HG03521 (cell line): Measurements from ENCODE around the gene C10orf67.

Experiments used
- ATAC-seq: cut with Tn5 transposase; IDR thresholded peaks from one replicate; pipeline ENCODE4 v1.9.1; 2021; ENCODE audit warnings: mild to moderate bottlenecking, moderate library complexity; ENCODE audit not compliant: unreplicated experiment

Gene C10orf67

DNA sequence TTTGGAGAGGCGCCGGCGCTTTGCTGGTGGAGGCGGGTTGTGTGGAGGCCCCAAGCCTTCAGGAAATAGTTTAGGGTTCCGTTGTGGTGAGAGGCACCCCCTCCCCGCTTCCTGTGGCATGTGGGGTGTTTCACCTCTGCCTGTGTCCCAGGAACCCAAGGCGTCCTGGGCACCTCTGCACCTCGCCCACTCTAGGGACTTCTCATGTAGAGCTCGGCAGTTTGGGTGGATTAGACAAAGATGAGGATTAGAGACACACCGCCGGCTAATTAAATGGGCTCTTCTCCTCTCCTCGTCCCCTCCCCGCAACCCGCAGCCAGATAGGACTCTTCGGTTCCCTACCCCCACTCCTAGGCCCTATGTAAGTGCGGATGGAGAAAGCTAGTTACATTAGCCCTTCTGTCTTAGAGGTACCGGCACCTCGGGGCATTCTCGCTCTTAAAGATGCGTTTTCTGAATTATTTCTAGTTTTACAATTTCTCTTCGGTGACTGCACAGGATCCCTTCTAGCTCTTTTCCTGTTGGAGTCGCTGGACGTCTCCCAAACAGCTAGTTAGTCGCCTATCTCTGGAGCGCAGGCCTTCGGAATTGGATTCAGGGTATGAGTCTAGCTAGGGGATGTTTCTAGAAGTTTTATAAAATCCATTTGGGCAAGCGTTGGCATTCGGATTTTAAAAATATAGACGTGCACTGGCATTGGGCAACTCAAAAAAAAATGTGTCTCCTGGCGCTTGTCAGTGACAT lies 144.7 kb downstream of the C10orf67 start:
- no peak for ATAC-seq

DNA sequence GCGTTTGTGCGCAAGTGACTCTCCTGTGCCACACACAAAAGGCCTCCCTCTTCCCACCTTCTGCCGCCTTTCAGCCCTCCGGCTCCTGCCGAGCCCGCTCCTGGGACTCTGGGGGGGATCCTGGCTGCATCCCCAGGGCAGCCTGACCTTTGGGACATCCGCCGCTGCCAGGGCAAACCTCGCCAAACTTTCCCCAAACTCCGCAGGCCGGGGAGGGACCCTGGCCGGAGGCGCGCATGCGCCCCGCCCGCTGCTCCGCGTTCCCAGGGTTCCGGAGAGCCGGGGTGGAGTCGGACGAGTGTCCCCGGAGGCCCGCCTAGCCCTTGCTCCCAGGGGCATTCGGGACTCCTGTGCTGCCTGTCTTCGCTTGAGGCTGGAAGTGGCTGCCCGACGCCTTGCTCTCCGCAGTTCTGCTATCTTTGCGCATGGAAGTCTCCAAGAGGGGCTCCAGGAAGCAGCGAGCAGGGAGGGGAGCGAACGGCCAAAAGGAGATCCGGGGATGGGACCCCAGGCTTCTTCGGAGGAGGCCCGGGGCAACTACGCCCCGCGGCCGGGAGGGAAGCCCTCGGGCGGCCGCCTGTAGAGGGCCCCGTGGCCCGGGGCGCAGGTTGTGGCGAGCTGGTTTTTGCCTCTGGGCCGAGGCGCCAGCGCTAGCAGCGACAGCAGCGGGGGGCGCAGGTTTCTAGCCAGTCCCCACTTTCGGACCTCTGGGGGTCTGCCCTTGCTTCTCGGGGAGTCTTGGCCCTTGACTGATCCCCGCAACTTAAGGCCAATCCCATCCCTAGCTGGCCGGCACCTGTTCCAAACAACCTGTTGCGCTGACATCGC lies 145.4 kb downstream of the C10orf67 start:
- ATAC-seq = no peak

DNA sequence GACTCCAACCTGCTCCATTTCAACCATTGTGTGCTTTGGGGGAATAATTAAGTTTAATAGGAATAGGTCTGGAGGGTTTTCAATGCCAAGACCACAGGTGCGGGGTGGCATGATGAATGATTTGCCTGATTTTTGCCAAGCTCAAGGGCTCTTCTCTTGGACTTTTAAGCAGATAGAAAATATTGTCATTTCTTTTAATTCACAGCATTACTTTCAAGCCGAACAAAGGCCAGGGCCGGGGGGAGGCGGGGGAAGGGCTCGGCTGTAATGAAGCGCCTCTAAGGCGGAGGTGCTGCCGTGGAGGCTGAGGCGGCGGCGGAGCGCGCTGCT lies 146.0 kb downstream of the C10orf67 start:
- ATAC-seq = no peak

DNA sequence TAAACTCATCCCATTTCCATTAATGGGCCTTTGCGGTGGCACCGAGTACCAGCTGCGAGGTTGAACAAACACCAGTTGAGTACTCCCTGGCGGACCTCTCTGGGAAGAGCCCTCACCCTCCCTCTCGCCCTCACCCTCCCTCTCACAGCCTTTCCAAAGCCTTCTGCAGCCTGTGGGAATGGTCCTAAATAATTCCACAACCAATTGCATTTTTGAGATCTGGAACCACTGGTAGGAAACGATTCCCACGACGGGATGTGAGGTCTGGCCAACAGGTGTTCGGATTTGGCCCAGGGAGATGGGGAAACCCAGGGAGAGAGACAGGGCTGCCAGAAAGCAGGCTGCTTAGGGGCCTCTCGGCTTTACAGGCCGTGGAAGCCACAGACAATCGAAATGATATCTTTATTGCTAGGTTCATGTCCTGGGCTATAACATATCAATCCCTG lies 147.2 kb downstream of the C10orf67 start:
- no peak for ATAC-seq

DNA sequence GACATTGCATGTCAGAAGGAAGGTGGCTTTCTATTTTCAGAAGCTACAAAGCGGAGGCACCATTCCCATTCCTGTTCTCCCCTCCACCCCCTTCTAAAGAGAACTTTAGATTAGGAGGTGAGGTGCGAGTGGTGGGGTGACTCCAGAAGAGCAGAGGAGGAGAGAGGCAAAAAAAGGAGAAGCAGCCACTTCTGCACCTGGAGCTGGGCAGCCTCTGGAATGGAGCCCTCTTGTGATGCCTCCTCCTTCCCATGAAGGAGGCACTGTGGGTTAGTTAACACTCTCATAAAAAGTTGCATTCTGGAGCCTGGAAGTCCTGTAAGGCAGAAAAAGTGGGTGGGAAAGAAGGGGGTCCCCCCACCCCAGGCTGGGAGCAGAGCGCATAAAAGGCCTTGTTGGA lies 147.7 kb downstream of the C10orf67 start:
- ATAC-seq = no peak

DNA sequence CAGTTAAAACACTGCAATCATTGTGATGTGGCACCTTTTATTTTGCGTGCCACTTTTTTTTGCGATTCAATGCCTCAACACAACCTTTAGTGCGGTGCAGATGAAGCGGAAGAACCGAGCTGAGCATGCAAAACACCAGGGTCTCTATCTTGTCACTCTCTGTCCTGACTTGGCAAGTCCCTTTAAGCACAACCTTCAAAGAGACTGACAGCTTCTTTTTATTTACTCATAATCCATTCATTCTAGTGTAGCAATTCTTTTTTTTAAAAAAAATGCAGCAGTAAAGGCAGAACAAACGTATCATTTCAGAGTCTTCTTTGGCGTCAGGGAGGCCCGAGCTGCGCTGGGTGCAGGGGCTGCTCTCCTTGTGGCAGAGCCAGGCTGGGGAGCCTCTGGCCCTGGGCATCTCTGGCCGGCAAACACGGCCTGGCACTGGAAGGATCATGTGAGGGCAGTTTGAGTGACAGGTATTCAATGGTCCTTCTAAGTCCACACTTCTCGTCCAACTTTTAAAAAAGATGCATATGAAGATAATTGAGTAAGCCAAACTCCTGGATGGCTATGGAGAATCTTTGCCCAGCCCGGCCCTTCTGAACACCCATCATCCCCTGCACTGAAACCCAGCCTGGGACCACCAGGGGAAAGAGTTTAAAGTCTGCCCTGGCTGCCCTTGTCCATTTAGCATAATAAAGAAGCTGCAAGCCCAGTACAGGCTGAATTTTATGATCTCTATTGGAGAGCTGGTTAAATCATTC lies 148.6 kb downstream of the C10orf67 start:
- ATAC-seq = no peak

DNA sequence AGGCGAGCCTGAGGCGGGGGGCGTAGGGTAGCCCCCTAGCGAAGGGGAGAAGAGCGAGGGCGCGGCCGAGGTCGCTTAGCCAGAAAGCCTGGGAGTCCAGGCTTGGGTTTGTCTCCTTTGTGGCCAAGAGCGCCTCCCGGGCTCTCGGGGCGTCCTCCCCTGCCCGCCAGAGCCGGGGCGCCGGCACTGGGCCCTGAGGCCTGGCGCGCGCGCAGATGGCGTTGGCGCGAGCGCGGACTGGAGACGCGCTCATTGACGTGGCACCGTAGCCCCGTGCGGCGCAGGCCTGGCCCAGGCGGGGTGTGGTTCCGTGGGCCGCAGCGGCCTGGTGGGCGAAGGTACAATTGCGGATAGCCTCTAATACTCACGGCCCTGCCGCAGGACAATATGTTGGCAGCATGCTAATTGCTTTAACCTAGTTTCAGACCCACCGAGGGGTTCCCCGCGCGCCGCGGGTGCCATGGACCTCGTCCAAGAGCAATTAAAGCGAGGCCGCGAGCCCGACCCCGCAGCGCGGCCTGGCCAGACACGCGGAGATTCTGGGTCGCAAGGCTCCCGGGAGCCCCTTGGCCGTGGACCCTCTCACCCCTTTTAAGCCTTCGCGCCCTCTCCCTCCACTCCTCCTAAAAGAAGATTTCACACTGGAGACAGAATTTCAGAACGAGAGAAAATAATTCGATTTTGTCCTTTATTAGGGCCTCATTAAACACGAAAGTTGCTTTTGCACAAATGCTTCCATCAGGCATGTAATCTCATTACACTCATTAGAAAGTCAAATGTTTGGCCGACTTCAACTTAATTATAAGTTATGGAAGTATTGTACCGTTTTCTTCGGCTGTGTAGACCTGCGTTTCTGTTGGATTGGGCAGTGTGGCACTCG lies 149.4 kb downstream of the C10orf67 start:
- ATAC-seq = no peak

DNA sequence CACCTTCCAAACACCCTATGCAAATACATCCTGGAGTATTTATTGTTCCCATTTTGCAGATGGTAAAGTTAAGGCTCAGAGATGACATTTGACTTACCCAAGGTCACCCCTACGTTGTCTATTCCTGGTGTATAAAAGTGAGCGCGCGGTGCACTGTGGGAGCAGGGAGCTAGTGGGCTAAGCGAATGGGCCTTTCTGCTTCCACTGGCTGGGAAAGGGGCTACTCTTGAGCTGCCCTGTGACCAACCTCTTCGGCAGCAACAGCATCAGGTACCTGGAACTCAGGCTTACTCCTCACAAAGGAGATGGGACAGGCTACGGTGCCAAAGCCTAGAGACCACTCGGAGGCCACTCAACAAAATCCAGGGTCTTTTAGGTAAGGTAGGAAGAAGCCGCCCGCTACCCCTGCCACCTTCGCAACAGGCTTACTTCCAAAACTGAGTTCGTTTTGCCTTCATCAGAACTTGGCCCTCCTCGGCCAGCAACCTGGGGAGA lies 150.1 kb downstream of the C10orf67 start:
- ATAC-seq = no peak

DNA sequence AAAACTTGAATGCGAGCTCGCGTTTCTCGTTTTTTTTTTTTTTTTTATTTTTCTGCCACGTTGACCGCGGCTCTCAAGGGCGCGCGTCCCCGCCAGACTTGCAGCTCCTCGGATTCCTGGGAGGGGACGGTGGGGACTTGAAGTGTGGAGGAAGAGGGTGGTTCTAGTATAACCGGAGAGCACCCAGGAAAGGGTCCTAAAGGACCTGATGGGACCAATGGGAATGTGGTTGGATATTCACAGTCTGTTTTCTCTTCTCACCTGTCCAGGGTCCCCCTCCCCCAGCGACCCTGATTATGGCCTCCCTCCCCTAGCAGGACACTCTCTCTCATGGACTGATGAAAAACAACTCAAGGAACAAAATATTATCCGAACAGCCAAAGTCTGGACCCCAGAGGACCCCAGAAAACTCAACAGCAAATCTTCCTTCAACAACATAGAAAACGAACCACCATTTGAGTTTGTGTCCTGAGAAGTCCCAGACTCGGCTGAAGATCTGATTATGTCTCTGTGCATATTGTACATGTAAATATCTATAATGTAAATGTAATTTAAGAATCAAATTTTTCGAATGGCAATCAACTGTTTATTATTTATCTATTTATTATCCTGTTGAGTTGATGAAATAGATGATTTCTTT lies 151.0 kb downstream of the C10orf67 start:
- ATAC-seq = no peak

DNA sequence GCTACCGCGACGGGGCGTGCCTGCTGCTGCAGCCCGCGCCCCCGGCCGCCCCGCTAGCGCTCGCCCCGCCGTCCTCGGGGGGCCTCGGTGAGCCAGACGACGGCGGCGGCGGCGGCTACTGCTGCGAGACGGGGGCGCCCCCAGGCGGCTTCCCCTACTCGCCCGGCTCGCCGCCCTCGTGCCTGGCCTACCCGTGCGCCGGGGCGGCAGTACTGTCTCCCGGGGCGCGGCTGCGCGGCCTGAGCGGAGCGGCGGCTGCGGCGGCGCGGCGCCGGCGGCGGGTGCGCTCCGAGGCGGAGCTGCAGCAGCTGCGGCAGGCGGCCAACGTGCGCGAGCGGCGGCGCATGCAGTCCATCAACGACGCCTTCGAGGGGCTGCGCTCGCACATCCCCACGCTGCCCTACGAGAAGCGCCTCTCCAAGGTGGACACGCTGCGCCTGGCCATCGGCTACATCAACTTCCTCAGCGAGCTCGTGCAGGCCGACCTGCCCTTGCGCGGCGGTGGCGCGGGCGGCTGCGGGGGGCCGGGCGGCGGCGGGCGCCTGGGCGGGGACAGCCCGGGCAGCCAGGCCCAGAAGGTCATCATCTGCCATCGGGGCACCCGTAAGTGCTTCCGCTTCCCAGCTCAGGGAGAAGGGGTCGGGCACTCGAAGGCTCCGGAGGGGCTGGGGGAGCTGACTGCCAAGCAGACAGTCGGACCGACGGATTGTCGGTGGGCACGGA lies 151.7 kb downstream of the C10orf67 start:
- no peak for ATAC-seq

DNA sequence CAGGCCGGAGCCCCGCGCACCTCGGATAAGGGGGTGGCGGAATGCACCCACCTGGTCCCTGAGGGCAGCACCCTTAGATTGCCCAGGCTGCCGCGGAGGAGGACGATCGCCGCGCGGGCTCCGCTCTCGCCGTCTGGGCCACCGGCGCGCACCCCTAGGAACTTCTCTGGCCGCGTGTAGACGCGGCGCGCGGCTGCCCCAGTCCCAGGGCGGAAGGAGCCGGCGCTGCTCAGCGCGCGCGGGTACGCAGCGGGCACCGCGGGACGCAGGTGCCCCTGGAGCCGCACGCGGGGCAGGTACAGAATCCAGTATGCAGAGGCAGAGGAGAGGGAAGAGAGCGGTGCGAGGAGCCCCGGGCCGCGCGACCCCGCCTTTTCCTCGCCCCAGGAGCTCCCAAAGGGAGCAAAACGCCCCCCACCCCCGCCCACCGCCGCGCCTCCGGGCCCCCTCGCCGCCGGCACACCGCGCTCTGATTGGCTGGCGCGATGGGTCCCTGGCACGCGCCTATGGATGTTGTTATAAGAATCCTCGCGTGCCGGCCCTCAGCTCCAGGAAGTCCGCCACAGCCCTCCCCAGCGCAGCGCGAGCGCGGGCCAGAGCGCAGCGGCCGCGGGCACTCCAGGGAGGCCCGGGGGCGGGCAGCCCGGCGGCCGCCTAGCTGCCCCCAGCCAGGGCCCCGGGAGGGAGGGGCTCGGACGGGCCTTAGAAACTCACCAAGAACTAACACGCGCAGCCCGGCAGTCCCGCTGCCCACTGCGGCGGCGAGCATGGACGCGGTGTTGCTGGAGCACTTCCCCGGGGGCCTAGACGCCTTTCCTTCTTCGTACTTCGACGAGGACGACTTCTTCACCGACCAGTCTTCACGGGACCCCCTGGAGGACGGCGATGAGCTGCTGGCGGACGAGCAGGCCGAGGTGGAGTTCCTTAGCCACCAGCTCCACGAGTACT lies 152.6 kb downstream of the C10orf67 start, which contains the start of gene PTF1A:
Gene PTF1A (plus strand): TSS at position 549 of the 948 bp plus-strand sequence. CDS start 219 bp downstream, at position 768.
- ATAC-seq = no peak

DNA sequence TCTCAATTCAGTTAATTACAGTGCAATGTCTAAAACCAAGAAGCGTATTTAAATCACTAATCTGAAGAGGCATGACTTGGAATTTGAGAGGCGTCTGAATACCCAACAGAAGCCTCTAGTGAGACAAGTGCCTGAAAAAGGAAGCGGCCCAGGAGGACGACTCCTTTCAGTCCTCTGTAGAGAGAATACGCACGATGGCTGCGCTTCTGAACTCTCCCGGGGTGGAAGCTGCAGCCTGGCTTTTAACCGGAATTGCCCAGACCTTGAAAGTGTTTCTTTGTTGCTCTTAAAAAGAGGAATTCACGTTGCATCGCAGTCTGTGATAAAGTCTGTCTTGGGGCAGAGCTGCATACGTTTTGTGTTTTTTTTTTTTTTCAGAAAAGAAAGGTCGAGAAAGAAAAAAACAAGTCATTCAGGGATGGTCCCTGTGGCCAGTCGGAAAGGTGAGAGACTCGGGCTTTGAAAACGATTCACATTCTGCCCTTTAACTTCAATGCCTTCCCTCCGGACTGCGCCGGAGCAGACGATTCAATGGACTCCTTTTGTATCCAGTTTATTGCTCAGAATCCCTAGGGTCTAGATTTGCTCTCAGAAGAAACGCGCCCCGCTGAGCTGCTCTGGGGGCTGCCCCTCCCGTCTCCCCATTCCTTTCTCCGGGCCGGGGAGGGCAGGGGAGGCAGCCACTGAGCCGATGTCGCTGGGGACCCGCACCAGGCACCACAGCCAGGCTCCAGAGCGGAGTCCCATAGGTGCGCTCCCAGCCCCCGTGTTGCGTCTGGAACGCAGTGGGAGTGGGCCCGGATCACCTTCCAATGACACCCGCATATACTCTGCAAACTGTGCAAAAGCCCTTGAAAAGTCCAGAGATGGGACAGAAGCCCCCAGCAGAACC lies 153.5 kb downstream of the C10orf67 start:
- ATAC-seq = no peak

DNA sequence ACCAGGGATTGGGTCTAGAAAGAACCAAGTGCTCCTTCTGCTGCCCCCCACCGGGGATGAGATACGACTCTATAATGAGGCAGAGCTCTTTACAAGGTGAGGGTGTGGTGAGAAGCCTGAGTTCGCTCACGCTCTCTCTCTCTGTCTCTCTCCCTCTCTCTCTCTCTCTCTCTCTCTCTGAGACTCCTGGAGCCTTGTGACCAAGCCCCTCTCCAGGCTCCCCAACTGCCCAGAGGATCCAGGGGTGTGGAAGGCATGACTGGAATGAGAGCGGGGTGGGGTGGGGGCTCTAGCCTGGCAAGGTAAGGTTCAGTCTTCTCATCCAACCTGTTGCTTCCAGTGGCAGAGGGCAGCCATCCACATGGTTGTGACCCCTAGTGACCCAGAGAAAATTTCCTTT lies 155.6 kb downstream of the C10orf67 start:
- ATAC-seq = no peak

DNA sequence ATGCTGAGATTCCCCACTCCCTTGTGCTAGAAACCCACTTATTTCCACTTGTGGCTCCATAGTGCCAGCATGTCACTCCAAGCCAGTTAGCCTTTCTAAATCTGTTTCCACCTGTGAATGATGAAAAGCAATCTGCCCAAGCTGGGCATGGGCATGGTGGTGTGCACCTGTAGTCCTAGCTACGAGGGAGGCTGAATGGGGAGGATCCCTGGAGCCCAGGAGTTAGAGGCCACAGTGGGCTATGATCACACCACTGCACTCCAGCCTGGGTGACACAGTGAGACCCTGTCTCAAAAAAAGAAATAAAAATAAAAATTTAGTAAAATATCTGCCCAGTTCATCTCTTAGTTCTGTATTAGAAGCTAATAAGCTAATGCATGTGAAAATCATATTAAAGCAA lies 157.4 kb downstream of the C10orf67 start:
- no peak for ATAC-seq

DNA sequence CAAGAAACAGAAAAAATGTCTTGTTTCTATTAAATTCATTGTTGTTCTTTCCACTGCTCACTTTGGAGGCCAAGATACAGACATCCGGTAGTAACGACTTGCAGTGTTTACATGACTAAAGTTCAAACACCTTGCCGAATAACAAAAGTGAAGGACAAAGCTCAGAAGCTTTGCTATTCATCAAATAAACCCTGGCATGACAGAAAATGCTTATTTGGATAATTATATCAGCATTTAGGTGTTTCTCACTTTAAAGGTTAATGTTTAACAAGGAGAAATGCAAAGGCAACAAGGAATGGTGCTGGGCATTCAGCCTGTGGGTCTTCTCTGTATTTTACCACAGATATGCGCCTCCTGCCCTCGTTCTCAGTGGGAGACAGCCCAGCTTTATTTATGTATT lies 157.9 kb downstream of the C10orf67 start:
- ATAC-seq = no peak

DNA sequence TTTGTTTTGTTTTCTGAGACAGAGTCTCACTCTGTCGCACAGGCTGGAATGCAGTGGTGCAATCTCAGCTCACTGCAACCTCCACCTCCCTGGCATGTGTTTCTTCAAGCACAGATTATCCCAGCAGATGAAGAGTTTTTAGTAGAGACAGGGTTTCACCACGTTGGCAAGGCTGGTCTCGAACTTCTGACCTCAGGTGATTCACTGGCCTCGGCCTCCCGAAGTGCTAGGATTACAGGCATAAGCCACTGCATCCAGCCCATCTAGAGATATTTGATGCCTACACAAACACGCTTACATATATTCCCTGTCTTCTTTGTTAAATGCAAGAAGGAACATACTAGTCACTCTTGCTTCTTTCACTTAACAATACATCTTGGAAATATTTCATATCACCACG lies 158.4 kb downstream of the C10orf67 start:
- no peak for ATAC-seq

DNA sequence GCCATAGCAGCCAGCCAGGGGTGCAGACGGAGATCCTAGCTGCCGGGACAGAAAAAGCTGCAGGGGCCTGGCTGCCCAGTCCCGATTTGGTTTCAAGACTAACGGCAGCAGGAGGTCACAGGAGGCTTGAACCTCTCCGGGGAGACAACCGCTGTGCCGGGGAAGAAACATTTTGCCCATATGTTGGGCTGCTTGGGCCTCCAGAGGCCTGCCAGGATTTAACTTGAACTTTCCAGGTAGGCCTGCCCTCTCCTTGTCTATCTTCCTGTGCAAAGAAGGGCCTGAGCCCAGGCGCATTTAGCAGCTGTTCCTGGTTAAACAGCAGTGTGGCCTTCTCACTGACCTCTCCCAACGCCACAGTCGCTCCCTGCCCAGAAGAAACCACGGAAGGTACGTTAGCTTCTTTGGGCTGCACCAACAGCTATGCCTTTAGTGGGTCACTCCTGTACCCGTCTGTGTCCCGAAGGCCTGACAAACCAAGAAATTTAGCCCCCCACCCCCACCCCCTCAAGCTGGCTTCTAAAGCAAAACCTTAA lies 169.6 kb downstream of the C10orf67 start:
- ATAC-seq = no peak
